ENCODE results near the gene FCRL5. TPM values are rescaled to one million over a fixed set of nuclear protein-coding genes. Genes with fewer than 3 reads are reported as not detected.

The FCRL5 gene
- total RNA-seq = under 1 TPM in 2 of 4 donors, not detected in 2; 0.07 to 0.46 TPM
- under 1 TPM; 0.01 to 0.07 (median 0.04) TPM for polyA plus RNA-seq
- long read RNA-seq, donor 1 = 0 reads
- long read RNA-seq, donor 2, partial matches to known transcripts = 0 of 1 reads
- long read RNA-seq, donor 2, other reads (novel, unspliced or antisense) = 0 of 1 reads

DNA sequence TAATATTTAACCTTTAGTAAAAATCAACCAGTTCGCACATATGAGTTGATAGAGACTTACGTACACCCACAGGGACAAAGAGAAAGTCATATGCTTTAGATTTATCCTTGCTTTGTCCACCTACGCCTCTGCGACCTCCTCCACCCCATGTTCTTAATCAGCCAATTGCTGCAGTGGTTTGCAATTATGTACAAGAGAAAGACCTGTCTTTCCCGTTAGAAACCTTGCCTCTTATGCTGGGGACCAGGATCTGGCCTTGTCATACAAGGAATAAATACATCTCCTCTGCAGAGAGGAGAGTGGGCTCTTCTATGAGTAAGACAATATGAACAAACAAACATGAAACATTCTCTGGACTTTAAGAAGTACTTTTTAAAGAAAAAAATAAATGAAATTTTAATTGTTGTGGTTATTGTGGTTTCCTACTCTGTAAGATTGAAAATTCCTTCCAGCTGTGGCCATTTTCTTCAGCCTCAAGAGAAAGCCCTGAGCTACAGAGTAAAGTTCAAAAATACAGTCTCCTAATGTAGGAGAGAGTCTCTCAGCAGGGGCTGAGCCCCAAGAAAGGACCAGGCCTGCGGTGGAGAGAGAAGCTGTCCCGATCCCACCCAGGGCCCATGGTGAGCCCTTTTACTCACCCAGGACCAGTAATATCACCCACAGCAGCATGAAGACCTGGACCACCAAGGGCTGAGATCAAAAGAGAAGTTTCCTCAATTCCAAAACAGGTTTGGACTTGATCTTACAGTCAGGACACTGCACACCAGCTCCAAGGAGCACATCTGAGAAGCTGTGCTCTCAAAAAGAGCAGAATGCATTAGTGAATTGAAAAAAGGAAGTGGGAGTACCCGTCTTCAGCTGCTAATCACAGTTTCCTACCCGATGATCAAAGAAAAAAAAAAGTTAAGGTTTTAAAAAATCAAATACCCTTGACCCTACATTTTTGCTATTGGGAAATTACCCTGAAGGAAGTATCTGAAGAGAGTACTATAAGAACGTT lies at the start of gene FCRL5:
FCRL5 (minus strand) TSS at position 822 of the 1,000 bp plus-strand sequence; CDS start at position 669, 153 bp downstream.
- no peak within 1 kb of the TSS for H3K4me3 ChIP-seq
- no peaks in the 10 kb centered on the region for H3K36me3 ChIP-seq (ENCODE audit: insufficient read depth in 1 of 2, low read depth in 1 of 2)
- ATAC-seq (no peak), DNase-seq (no peak)
- no peaks in the 10 kb centered on the region for H3K9me3 ChIP-seq
- H3K27ac ChIP-seq = no peak within 1 kb of the TSS
- H3K4me1 ChIP-seq = no peaks in the 10 kb centered on the region
- TF ChIP-seq, protein P1, sequence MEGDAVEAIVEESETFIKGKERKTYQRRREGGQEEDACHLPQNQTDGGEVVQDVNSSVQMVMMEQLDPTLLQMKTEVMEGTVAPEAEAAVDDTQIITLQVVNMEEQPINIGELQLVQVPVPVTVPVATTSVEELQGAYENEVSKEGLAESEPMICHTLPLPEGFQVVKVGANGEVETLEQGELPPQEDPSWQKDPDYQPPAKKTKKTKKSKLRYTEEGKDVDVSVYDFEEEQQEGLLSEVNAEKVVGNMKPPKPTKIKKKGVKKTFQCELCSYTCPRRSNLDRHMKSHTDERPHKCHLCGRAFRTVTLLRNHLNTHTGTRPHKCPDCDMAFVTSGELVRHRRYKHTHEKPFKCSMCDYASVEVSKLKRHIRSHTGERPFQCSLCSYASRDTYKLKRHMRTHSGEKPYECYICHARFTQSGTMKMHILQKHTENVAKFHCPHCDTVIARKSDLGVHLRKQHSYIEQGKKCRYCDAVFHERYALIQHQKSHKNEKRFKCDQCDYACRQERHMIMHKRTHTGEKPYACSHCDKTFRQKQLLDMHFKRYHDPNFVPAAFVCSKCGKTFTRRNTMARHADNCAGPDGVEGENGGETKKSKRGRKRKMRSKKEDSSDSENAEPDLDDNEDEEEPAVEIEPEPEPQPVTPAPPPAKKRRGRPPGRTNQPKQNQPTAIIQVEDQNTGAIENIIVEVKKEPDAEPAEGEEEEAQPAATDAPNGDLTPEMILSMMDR (IDR thresholded peaks at IDR 0.05) = no peak
- no peaks in the 10 kb centered on the region for H3K27me3 ChIP-seq (ENCODE audit: insufficient read depth in 3 of 3, low read length in 2 of 3)
- intact Hi-C loops (cut with DNase I) = loop anchor here in 1 of 2 donors (1.0 kb wide), 1 partner anchor 29 kb away; no protein-coding TSS in a partner anchor
- 74 to 76% (median 74%) methylated on average over 10 of the region's 10 CpGs for WGBS, 3 donors

DNA sequence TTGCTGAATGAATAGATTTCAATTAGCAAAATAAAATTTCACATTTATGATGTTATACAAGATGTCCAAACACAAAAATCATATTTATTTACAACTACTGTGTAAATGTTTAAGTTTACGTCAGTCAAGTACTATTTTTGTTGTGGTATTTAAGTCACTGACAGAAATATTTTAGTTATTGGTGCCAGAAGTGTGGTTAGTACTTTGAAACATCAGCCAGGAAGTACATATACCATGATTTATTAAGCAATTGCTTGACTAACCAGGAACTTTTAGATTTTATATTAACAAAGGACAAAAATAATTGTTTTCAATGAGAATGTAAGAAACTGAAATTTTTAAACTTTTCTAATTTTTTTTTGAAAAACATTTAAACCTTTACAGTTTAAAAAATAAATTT lies 47.9 kb upstream of the FCRL5 start:
- TF ChIP-seq, protein P1 (IDR thresholded peaks at IDR 0.05) = no peak
- Histone ChIP-seq H3K4me1 (no peaks in the 10 kb centered on the region), H3K4me3 (no peak overlapping the region), H3K9me3 (no peaks in the 10 kb centered on the region), H3K27me3 (ENCODE audit: insufficient read depth in 3 of 3, low read length in 2 of 3) (no peaks in the 10 kb centered on the region), H3K36me3 (ENCODE audit: insufficient read depth in 1 of 2, low read depth in 1 of 2) (no peaks in the 10 kb centered on the region), H3K27ac (no peak overlapping the region)
- DNase-seq = no peak
- intact Hi-C loops (cut with DNase I) = no loop called here
- ATAC-seq = no peak
- 69 to 81% (median 70%) methylated on average over 1 of the region's 1 CpG for WGBS, 3 donors

DNA sequence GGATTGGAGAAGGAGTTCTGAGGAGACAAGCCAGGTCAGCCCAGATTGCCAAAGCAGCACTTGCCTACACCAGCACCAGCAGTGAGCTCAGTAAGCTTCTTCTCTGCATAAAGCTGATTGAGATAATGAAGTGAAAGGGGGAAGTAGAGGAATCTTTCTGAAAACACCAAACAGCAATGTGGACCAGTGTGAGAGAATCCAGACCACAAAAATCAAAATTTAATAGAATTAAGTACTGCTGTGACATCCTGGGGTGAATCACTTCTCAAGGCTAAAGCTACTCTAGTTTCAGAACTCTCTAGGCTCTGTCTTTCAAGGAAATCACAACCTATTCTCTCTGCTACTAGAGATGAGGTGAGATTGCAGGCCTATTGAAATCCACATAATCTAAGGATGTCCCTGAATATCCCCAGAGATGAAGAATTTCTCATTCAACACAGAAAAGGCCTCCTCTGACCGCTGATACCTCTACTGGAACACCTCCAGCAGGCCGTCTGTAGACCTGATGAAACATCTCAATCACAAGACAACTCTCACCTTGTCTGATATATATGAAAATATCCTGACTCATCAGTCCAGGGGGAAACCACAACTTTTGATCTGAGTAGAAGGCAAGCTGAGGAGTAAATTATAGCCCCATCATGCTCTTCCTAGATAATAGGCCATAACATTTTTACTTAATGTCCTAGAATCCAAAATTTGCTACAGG lies 45.8 kb upstream of the FCRL5 start, which contains the start of gene FCRL4:
FCRL4 (minus strand) TSS at position 127 of the 709 bp plus-strand sequence. CDS start 141 bp downstream, outside the sequence.
- TF ChIP-seq, protein P1 (IDR thresholded peaks at IDR 0.05) = no peak
- Histone ChIP-seq H3K27ac (no peak within 1 kb of the TSS), H3K36me3 (ENCODE audit: insufficient read depth in 1 of 2, low read depth in 1 of 2) (no peaks in the 10 kb centered on the region), H3K27me3 (ENCODE audit: insufficient read depth in 3 of 3, low read length in 2 of 3) (no peaks in the 10 kb centered on the region), H3K4me3 (no peak within 1 kb of the TSS), H3K4me1 (no peaks in the 10 kb centered on the region), H3K9me3 (no peaks in the 10 kb centered on the region)
- no peak for DNase-seq
- no peak for ATAC-seq
- intact Hi-C loops (cut with DNase I) = no loop called here
- 71 to 82% (median 76%) methylated on average over 2 of the region's 2 CpGs for WGBS, 3 donors

DNA sequence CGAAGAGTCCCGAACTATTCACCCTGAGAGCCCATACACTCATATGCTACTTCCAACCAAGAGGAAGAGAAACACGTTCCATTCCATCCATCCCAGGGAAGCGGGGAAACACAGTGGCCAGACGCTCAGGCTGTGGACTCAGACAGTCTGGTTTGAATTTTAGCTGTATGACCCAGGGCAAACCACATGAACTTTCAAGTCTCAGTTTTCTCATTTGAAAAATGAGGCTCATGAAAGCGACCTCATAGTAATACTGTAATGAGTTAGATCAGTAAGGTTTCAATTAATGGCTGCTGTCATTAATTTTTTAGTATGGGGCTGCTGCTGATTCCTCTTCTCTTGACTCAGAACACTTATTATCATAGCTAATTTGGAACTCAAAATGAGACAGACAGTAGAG lies 44.1 kb upstream of the FCRL5 start:
- 73 to 74% (median 73%) methylated on average over 6 of the region's 6 CpGs for whole genome bisulfite sequencing, 3 donors
- DNase-seq (no peak), ATAC-seq (no peak)
- Histone ChIP-seq H3K27ac (no peak overlapping the region), H3K36me3 (ENCODE audit: insufficient read depth in 1 of 2, low read depth in 1 of 2) (no peaks in the 10 kb centered on the region), H3K4me3 (no peak overlapping the region), H3K4me1 (no peaks in the 10 kb centered on the region), H3K27me3 (ENCODE audit: insufficient read depth in 3 of 3, low read length in 2 of 3) (no peaks in the 10 kb centered on the region), H3K9me3 (no peaks in the 10 kb centered on the region)
- intact Hi-C loops (cut with DNase I) = no loop called here
- TF ChIP-seq, protein P1 (IDR thresholded peaks at IDR 0.05) = no peak

Data from psoas muscle (tissue), 8 donors.